ENCODE measurements around the gene OR52K1. TPM values are rescaled to one million over a fixed set of nuclear protein-coding genes. Genes with fewer than 3 reads are reported as not detected.

The OR52K1 gene
- polyA plus RNA-seq, 3 donors = 1.6 TPM; not detected in 2

DNA sequence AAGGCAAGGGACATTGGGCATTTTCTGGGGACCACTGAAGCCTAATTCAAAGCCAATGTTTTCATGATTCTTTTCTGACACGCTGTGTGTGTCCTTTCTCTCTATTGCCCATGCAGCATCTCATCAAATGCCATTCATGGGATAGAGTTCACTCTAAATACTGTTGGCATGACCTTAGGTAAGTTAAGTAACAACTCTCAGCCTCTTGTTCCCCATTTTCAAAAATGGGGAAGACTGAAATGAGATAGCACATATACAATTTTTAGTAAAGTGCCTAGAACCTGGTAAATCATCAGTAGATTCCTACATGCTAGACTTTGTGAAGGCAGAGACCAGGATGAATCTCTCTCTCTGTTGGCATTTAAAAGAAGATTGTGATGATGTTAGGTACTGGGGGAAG is 46.0 kb upstream of the OR52K1 start:
- Mint-ChIP-seq H3K27me3 (ENCODE audit: low read depth in 3 of 3) (no peaks in the 10 kb centered on the region), H3K4me1 (peaks cover 79% of the 10 kb centered on the region), H3K36me3 (peaks cover 18 to 31% of the 10 kb centered on the region in 2 donors), H3K27ac (peak overlapping the region; percentile 72 to 86 (median 84)), H3K4me3 (peak overlapping the region in 1 of 2 donors; percentile 47), H3K9me3 (peaks cover 0 to 26% (median 5%) of the 10 kb centered on the region in 7 donors)
- intact Hi-C loops (cut with micrococcal nuclease) = loop anchor here in 1 of 2 donors (10.0 kb wide), 1 partner anchor 48 kb away; the partner anchor contains the start of gene OR52K1
- DNase-seq = peak; percentile 38 to 64 (median 61)
- no CpG with 5 or more reads among the region's 1 CpG for WGBS (ENCODE audit: insufficient coverage)
- no peaks in the 10 kb centered on the region for H4K20me1 ChIP-seq (ENCODE audit: insufficient read depth, low read length)
- no peaks in the 10 kb centered on the region for H3K9me3 ChIP-seq (replicated peaks in 1 of 2; ENCODE audit: control insufficient read depth in 1 of 2, insufficient read depth in 1 of 2, low read length in 2 of 2)
- H3K9ac ChIP-seq (ENCODE audit: insufficient read depth, low read length, poor library complexity, severe bottlenecking) = no peak overlapping the region
- H3K27ac ChIP-seq (ENCODE audit: low read depth in 1 of 2, low read length in 2 of 2) = peak overlapping the region in 1 of 2 donors; percentile 82
- H2AFZ ChIP-seq (ENCODE audit: insufficient read depth, low read depth, low read length, poor library complexity, severe bottlenecking) = no peak overlapping the region
- no peaks in the 10 kb centered on the region for H3K36me3 ChIP-seq (replicated peaks in 1 of 2; ENCODE audit: control insufficient read depth in 1 of 2, insufficient read depth in 2 of 2, low read length in 2 of 2)
- no peak overlapping the region for H3K4me3 ChIP-seq (replicated peaks in 1 of 3; ENCODE audit: low read depth in 2 of 3, low read length in 3 of 3)
- peaks cover 9% of the 10 kb centered on the region for H3K79me2 ChIP-seq (ENCODE audit: insufficient read depth, low read length)
- TF ChIP-seq, protein P1, sequence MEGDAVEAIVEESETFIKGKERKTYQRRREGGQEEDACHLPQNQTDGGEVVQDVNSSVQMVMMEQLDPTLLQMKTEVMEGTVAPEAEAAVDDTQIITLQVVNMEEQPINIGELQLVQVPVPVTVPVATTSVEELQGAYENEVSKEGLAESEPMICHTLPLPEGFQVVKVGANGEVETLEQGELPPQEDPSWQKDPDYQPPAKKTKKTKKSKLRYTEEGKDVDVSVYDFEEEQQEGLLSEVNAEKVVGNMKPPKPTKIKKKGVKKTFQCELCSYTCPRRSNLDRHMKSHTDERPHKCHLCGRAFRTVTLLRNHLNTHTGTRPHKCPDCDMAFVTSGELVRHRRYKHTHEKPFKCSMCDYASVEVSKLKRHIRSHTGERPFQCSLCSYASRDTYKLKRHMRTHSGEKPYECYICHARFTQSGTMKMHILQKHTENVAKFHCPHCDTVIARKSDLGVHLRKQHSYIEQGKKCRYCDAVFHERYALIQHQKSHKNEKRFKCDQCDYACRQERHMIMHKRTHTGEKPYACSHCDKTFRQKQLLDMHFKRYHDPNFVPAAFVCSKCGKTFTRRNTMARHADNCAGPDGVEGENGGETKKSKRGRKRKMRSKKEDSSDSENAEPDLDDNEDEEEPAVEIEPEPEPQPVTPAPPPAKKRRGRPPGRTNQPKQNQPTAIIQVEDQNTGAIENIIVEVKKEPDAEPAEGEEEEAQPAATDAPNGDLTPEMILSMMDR (IDR thresholded peaks at IDR 0.05) = no peak
- H3K4me1 ChIP-seq (ENCODE audit: control insufficient read depth in 1 of 2, insufficient read depth in 2 of 2, low read length in 2 of 2) = peaks cover 57 to 69% of the 10 kb centered on the region in 2 donors
- peak overlapping the region; percentile 12 for H3K4me2 ChIP-seq (replicated peaks; ENCODE audit: extremely low read depth, low read length, poor library complexity, severe bottlenecking)
- no peaks in the 10 kb centered on the region for H3K27me3 ChIP-seq (ENCODE audit: control insufficient read depth in 2 of 2, insufficient read depth in 2 of 2, low read length in 2 of 2)

DNA sequence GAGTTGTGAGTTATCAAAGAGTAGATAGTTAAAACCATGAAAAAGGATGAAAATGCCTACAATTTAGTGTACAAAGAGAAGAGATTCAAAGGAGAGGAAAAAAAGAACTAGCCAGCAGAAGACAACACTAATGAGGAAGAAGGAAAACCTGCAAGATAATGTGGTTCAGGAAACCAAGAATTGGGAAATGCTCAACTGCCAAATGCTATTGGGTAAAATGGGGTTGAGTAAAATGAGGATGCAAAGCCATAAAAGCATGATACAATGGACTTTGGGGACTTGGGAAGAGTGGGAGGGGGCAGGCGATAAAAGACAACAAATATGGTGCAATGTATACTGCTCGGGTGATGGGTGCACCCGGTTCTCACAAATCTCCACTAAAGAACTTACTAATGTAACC is 40.9 kb upstream of the OR52K1 start:
- TF ChIP-seq, protein P1 (IDR thresholded peaks at IDR 0.05) = no peak
- H2AFZ ChIP-seq (ENCODE audit: insufficient read depth, low read depth, low read length, poor library complexity, severe bottlenecking) = no peak overlapping the region

More for the DNA sequence above, 40.9 kb upstream of the OR52K1 start:
- Histone ChIP-seq H3K27ac (ENCODE audit: low read depth in 1 of 2, low read length in 2 of 2) (peak overlapping the region in 1 of 2 donors; percentile 67), H3K4me3 (replicated peaks in 1 of 3; ENCODE audit: low read depth in 2 of 3, low read length in 3 of 3) (peak overlapping the region in 1 of 3 experiments; percentile 2), H4K20me1 (ENCODE audit: insufficient read depth, low read length) (no peaks in the 10 kb centered on the region), H3K4me1 (ENCODE audit: control insufficient read depth in 1 of 2, insufficient read depth in 2 of 2, low read length in 2 of 2) (peaks cover 42 to 53% of the 10 kb centered on the region in 2 donors), H3K9me3 (replicated peaks in 1 of 2; ENCODE audit: control insufficient read depth in 1 of 2, insufficient read depth in 1 of 2, low read length in 2 of 2) (no peaks in the 10 kb centered on the region), H3K4me2 (replicated peaks; ENCODE audit: extremely low read depth, low read length, poor library complexity, severe bottlenecking) (peak overlapping the region; percentile 27), H3K27me3 (ENCODE audit: control insufficient read depth in 2 of 2, insufficient read depth in 2 of 2, low read length in 2 of 2) (no peaks in the 10 kb centered on the region), H3K9ac (ENCODE audit: insufficient read depth, low read length, poor library complexity, severe bottlenecking) (no peak overlapping the region), H3K36me3 (replicated peaks in 1 of 2; ENCODE audit: control insufficient read depth in 1 of 2, insufficient read depth in 2 of 2, low read length in 2 of 2) (no peaks in the 10 kb centered on the region), H3K79me2 (ENCODE audit: insufficient read depth, low read length) (peaks cover 4% of the 10 kb centered on the region)
- Mint-ChIP-seq H3K9me3 (peaks cover 0 to 32% (median 10%) of the 10 kb centered on the region in 7 donors), H3K4me3 (peak overlapping the region in 1 of 2 donors; percentile 43), H3K4me1 (peaks cover 50% of the 10 kb centered on the region), H3K27ac (peak overlapping the region; percentile 27 to 92 (median 83)), H3K36me3 (peaks cover 12 to 14% of the 10 kb centered on the region in 2 donors), H3K27me3 (ENCODE audit: low read depth in 3 of 3) (peaks cover 0 to 2% (median 0%) of the 10 kb centered on the region in 3 donors)
- peak; percentile 39 to 81 (median 75) for DNase-seq
- intact Hi-C loops (cut with micrococcal nuclease) = no loop called here
- WGBS (ENCODE audit: insufficient coverage) = no CpG with 5 or more reads among the region's 3 CpGs

Measured in CD14-positive monocyte (primary cell).